HEK293 (cell line): ENCODE results near the gene NSD1.

ENCODE experiments used
- RBAK ChIP-seq: fragments of 450-650 bp; formaldehyde crosslinking; IDR thresholded peaks from 2 replicates; pipeline ENCODE4 v1.5.1; 2016; ENCODE audit warnings: missing biosample characterization, missing genetic modification characterization
- SCRT2 ChIP-seq: fragments of 450-650 bp; formaldehyde crosslinking; IDR thresholded peaks from 2 replicates; pipeline ENCODE4 v1.5.1; 2016; ENCODE audit warnings: missing biosample characterization, missing genetic modification characterization
- SP3 ChIP-seq: fragments of 450-650 bp; formaldehyde crosslinking; IDR thresholded peaks from 2 replicates; pipeline ENCODE4 v1.5.1; 2016; ENCODE audit warnings: missing biosample characterization, missing genetic modification characterization
- SP7 ChIP-seq: fragments of 450-650 bp; formaldehyde crosslinking; IDR thresholded peaks from 2 replicates; pipeline ENCODE4 v1.5.1; 2016; ENCODE audit warnings: missing biosample characterization, missing genetic modification characterization
- ZBTB10 ChIP-seq: fragments of 450-650 bp; formaldehyde crosslinking; IDR thresholded peaks from 2 replicates; pipeline ENCODE4 v1.5.1; 2016; ENCODE audit warnings: missing biosample characterization, missing genetic modification characterization
- ZEB2 ChIP-seq: fragments of 450-650 bp; formaldehyde crosslinking; IDR thresholded peaks from 2 replicates; pipeline ENCODE4 v1.5.1; 2016; ENCODE audit warnings: missing biosample characterization, missing genetic modification characterization
- ZIC2 ChIP-seq: fragments of 450-650 bp; formaldehyde crosslinking; IDR thresholded peaks from 2 replicates; pipeline ENCODE4 v1.5.1; 2016; ENCODE audit warnings: missing biosample characterization, missing genetic modification characterization
- ZNF140 ChIP-seq: fragments of 450-650 bp; formaldehyde crosslinking; IDR thresholded peaks from 2 replicates; pipeline ENCODE4 v1.5.1; 2016; ENCODE audit warnings: missing biosample characterization, missing genetic modification characterization
- ZNF311 ChIP-seq: fragments of 450-650 bp; formaldehyde crosslinking; IDR thresholded peaks from 2 replicates; pipeline ENCODE4 v1.5.1; 2017; ENCODE audit warnings: missing biosample characterization, missing genetic modification characterization, borderline replicate concordance
- ZNF394 ChIP-seq: fragments of 450-650 bp; formaldehyde crosslinking; IDR thresholded peaks from 2 replicates; pipeline ENCODE4 v1.5.1; 2016; ENCODE audit warnings: missing biosample characterization, missing genetic modification characterization, mild to moderate bottlenecking, moderate library complexity, borderline replicate concordance
- ZNF544 ChIP-seq: fragments of 450-650 bp; formaldehyde crosslinking; IDR thresholded peaks from 2 replicates; pipeline ENCODE4 v1.5.0; 2017; ENCODE audit warnings: missing biosample characterization, missing genetic modification characterization
- ZNF654 ChIP-seq: fragments of 450-650 bp; formaldehyde crosslinking; IDR thresholded peaks from 2 replicates; pipeline ENCODE4 v1.5.1; 2016; ENCODE audit warnings: low read depth, missing biosample characterization, missing genetic modification characterization
- ZNF677 ChIP-seq: fragments of 450-650 bp; IDR thresholded peaks from 2 replicates; pipeline ENCODE4 v1.5.0; 2018; ENCODE audit warnings: missing biosample characterization, mild to moderate bottlenecking, missing genetic modification characterization, moderate library complexity
- ZNF701 ChIP-seq: fragments of 450-650 bp; formaldehyde crosslinking; IDR thresholded peaks from 2 replicates; pipeline ENCODE4 v1.5.1; 2016; ENCODE audit warnings: missing biosample characterization, missing genetic modification characterization
- ZNF747 ChIP-seq: fragments of 450-650 bp; formaldehyde crosslinking; IDR thresholded peaks from 2 replicates; pipeline ENCODE4 v1.5.1; 2016; ENCODE audit warnings: missing biosample characterization, missing genetic modification characterization
- TF ChIP-seq, protein P1 (sequence below): fragments of 450-650 bp; formaldehyde crosslinking; IDR thresholded peaks from 2 replicates; pipeline ENCODE4 v1.5.1; 2016; ENCODE audit warnings: missing biosample characterization, missing genetic modification characterization
- TF ChIP-seq, protein P2 (sequence below): fragments of 450-650 bp; formaldehyde crosslinking; IDR thresholded peaks from 2 replicates; pipeline ENCODE4 v1.5.1; 2016; ENCODE audit warnings: missing biosample characterization, missing genetic modification characterization
- TF ChIP-seq, protein P3 (sequence below): fragments of 450-650 bp; formaldehyde crosslinking; IDR thresholded peaks from 2 replicates; pipeline ENCODE4 v1.5.1; 2016; ENCODE audit warnings: missing biosample characterization, missing genetic modification characterization
- TF ChIP-seq, protein P4 (sequence below): fragments of 450-650 bp; formaldehyde crosslinking; IDR thresholded peaks from 2 replicates; pipeline ENCODE4 v1.5.1; 2016; ENCODE audit warnings: missing biosample characterization, missing genetic modification characterization, low read depth
- TF ChIP-seq, protein P5 (sequence below): fragments of 450-650 bp; formaldehyde crosslinking; conservative IDR thresholded peaks from 2 replicates; pipeline ENCODE4 v1.5.1; 2016; ENCODE audit warnings: low read depth, missing biosample characterization, missing genetic modification characterization
- TF ChIP-seq, protein P6 (sequence below): fragments of 450-650 bp; formaldehyde crosslinking; IDR thresholded peaks from 2 replicates; pipeline ENCODE4 v1.5.1; 2017; ENCODE audit warnings: missing biosample characterization, missing genetic modification characterization

NSD1 gene

DNA sequence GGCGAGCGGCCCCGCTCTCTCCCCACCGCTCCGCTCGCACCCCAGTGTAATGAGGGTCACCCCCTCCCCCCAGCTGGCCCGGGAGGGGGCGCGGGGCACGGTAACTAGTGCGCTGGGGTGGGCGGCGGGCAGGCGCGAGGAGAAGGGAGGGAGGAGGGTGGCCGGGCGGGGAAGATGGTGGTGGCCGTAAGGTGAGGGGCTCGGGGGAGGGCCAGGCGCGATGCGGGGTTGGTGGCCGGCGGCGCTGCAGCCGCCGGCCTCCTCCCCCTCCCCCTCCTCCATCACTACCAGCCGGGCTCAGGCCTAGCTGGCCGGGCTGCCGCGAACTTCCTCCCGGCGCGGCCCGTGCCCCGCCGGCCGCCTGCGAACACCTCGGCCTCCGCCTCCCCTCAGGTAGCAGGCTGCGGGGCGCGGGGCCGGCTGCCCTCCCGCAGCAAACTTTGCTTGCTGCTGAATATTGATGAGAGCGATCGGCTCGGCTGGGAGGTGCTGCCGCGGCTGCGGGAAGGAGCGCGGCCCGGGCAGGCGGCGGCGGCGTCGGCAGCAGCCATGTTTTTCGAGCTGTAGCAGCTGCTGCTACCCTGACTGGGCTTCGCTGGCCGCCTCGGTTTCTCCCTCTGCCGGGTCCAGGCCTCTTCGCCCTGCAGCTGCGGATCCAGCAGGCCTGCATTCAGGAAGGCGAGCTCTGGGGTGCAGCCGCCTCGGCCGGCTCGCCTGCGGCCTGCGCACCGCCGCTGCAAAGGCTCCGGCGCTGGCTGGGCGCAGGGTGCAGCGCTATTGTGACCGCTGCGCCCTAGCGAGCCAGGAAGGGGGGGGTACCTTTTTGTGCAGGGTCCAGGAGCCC is 502 bp downstream of the NSD1 start (continued):
- TF ChIP-seq, protein P1, sequence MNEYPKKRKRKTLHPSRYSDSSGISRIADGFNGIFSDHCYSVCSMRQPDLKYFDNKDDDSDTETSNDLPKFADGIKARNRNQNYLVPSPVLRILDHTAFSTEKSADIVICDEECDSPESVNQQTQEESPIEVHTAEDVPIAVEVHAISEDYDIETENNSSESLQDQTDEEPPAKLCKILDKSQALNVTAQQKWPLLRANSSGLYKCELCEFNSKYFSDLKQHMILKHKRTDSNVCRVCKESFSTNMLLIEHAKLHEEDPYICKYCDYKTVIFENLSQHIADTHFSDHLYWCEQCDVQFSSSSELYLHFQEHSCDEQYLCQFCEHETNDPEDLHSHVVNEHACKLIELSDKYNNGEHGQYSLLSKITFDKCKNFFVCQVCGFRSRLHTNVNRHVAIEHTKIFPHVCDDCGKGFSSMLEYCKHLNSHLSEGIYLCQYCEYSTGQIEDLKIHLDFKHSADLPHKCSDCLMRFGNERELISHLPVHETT (tag by site-specific recombination) = no peak
- TF ChIP-seq ZEB2 (tag by site-specific recombination) = peak; percentile 27; the same call in 1 of the 2 replicates
- TF ChIP-seq ZNF747 = no peak
- TF ChIP-seq ZNF701 = no peak
- no peak for TF ChIP-seq ZNF544 (tag by site-specific recombination)
- TF ChIP-seq, protein P2, sequence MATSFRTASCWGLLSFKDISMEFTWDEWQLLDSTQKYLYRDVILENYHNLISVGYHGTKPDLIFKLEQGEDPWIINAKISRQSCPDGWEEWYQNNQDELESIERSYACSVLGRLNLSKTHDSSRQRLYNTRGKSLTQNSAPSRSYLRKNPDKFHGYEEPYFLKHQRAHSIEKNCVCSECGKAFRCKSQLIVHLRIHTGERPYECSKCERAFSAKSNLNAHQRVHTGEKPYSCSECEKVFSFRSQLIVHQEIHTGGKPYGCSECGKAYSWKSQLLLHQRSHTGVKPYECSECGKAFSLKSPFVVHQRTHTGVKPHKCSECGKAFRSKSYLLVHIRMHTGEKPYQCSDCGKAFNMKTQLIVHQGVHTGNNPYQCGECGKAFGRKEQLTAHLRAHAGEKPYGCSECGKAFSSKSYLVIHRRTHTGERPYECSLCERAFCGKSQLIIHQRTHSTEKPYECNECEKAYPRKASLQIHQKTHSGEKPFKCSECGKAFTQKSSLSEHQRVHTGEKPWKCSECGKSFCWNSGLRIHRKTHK (tag by site-specific recombination) = no peak
- TF ChIP-seq, protein P3, sequence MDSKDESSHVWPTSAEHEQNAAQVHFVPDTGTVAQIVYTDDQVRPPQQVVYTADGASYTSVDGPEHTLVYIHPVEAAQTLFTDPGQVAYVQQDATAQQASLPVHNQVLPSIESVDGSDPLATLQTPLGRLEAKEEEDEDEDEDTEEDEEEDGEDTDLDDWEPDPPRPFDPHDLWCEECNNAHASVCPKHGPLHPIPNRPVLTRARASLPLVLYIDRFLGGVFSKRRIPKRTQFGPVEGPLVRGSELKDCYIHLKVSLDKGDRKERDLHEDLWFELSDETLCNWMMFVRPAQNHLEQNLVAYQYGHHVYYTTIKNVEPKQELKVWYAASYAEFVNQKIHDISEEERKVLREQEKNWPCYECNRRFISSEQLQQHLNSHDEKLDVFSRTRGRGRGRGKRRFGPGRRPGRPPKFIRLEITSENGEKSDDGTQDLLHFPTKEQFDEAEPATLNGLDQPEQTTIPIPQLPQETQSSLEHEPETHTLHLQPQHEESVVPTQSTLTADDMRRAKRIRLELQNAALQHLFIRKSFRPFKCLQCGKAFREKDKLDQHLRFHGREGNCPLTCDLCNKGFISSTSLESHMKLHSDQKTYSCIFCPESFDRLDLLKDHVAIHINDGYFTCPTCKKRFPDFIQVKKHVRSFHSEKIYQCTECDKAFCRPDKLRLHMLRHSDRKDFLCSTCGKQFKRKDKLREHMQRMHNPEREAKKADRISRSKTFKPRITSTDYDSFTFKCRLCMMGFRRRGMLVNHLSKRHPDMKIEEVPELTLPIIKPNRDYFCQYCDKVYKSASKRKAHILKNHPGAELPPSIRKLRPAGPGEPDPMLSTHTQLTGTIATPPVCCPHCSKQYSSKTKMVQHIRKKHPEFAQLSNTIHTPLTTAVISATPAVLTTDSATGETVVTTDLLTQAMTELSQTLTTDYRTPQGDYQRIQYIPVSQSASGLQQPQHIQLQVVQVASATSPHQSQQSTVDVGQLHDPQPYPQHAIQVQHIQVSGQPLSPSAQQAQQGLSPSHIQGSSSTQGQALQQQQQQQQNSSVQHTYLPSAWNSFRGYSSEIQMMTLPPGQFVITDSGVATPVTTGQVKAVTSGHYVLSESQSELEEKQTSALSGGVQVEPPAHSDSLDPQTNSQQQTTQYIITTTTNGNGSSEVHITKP = 0 out of 2 replicates have a peak, but pooled peaks have one; percentile 16
- TF ChIP-seq SP3 (tag by site-specific recombination) = 0 out of 2 replicates have a peak, but pooled peaks have one; percentile 19
- no peak for TF ChIP-seq ZNF394 (tag by site-specific recombination)
- TF ChIP-seq ZNF654 (tag by site-specific recombination) = no peak
- 0 out of 2 replicates have a peak, but pooled peaks have one; percentile 16 for TF ChIP-seq ZIC2
- peak; percentile 86 for TF ChIP-seq ZBTB10 (tag by site-specific recombination)
- TF ChIP-seq, protein P4, sequence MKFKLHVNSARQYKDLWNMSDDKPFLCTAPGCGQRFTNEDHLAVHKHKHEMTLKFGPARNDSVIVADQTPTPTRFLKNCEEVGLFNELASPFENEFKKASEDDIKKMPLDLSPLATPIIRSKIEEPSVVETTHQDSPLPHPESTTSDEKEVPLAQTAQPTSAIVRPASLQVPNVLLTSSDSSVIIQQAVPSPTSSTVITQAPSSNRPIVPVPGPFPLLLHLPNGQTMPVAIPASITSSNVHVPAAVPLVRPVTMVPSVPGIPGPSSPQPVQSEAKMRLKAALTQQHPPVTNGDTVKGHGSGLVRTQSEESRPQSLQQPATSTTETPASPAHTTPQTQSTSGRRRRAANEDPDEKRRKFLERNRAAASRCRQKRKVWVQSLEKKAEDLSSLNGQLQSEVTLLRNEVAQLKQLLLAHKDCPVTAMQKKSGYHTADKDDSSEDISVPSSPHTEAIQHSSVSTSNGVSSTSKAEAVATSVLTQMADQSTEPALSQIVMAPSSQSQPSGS = no peak
- no peak for TF ChIP-seq ZNF311
- TF ChIP-seq RBAK = no peak
- TF ChIP-seq, protein P5, sequence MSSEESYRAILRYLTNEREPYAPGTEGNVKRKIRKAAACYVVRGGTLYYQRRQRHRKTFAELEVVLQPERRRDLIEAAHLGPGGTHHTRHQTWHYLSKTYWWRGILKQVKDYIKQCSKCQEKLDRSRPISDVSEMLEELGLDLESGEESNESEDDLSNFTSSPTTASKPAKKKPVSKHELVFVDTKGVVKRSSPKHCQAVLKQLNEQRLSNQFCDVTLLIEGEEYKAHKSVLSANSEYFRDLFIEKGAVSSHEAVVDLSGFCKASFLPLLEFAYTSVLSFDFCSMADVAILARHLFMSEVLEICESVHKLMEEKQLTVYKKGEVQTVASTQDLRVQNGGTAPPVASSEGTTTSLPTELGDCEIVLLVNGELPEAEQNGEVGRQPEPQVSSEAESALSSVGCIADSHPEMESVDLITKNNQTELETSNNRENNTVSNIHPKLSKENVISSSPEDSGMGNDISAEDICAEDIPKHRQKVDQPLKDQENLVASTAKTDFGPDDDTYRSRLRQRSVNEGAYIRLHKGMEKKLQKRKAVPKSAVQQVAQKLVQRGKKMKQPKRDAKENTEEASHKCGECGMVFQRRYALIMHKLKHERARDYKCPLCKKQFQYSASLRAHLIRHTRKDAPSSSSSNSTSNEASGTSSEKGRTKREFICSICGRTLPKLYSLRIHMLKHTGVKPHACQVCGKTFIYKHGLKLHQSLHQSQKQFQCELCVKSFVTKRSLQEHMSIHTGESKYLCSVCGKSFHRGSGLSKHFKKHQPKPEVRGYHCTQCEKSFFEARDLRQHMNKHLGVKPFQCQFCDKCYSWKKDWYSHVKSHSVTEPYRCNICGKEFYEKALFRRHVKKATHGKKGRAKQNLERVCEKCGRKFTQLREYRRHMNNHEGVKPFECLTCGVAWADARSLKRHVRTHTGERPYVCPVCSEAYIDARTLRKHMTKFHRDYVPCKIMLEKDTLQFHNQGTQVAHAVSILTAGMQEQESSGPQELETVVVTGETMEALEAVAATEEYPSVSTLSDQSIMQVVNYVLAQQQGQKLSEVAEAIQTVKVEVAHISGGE = peak; percentile 35; the same call in 1 of the 2 replicates
- peak; percentile 23; the same call in 1 of the 2 replicates for TF ChIP-seq SP7
- no peak for TF ChIP-seq SCRT2
- no peak for TF ChIP-seq ZNF677 (tag by site-specific recombination)
- TF ChIP-seq ZNF140 (tag by site-specific recombination) = no peak
- TF ChIP-seq, protein P6, sequence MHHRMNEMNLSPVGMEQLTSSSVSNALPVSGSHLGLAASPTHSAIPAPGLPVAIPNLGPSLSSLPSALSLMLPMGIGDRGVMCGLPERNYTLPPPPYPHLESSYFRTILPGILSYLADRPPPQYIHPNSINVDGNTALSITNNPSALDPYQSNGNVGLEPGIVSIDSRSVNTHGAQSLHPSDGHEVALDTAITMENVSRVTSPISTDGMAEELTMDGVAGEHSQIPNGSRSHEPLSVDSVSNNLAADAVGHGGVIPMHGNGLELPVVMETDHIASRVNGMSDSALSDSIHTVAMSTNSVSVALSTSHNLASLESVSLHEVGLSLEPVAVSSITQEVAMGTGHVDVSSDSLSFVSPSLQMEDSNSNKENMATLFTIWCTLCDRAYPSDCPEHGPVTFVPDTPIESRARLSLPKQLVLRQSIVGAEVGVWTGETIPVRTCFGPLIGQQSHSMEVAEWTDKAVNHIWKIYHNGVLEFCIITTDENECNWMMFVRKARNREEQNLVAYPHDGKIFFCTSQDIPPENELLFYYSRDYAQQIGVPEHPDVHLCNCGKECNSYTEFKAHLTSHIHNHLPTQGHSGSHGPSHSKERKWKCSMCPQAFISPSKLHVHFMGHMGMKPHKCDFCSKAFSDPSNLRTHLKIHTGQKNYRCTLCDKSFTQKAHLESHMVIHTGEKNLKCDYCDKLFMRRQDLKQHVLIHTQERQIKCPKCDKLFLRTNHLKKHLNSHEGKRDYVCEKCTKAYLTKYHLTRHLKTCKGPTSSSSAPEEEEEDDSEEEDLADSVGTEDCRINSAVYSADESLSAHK (tag by site-specific recombination) = no peak
